Raji (cell line): ENCODE measurements around the gene HTN1.
"Not testable (repeated sequence)": the region's sequence is repeated elsewhere in the genome, so short reads cannot be mapped to it uniquely, and the experiment has no call there.

Source experiments
- POLR2A ChIP-seq: IDR thresholded peaks from 2 replicates; pipeline ENCODE4 v1.6.1; 2011; ENCODE audit warnings: low read depth, low read length, control low read depth; ENCODE audit not compliant: insufficient read depth

The HTN1 gene

DNA sequence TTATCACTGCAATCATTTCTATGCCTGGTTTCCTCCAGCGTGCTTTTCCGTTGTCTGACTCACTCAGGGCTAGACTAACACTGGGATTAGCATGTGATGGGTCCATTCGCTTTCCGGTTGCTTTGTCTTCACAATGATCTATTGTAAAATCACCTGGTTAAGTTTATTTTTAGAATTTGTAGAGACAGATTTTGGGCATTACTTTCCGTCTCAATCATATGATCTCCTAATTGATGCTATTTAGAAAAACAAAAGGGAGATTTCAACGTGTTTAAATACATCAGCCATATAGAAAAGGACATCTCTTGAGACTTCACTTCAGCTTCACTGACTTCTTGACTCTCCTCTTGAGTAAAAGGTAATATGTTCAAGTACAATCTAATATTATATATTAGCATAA, at the start of gene HTN1:
Gene HTN1, plus strand, starts transcription at position 301 of the 400 bp plus-strand sequence. CDS start 2,639 bp downstream, outside the sequence.
- not testable (repeated sequence) for TF ChIP-seq POLR2A

DNA sequence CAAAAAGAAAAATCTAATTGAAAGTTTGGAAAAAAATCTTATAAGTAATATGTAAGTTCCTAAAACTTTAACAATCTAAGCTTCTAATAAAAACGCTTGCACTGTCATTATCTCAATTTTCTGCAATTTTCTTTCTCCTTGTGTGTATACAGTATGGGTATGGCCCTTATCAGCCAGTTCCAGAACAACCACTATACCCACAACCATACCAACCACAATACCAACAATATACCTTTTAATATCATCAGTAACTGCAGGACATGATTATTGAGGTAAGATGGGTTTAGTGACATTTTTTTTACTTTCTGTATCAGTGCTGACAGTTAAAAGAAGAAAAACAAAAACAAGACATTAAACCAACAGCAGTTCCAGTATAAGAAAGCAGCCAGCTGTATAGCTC, 49.5 kb upstream of the HTN1 start:
- no peak for TF ChIP-seq POLR2A

DNA sequence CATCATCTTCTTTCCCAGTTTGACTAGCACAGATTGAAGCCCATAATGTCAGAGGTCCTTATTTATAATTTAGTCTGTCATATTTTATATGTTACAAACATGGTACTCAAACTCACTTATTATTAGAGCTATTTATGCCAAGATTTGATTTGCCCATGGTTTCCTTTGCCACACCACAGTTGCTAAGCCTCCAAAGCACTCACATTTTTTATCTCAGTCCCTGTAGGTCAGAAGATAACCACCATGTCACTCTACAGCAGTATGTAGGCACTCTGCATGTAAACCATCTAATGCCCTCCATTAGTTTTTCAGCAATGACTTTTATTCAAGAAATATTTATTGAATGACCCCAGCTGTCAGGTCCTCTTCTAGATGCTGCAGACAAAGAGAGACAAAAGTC, 47.7 kb upstream of the HTN1 start:
- TF ChIP-seq POLR2A, result no peak

DNA sequence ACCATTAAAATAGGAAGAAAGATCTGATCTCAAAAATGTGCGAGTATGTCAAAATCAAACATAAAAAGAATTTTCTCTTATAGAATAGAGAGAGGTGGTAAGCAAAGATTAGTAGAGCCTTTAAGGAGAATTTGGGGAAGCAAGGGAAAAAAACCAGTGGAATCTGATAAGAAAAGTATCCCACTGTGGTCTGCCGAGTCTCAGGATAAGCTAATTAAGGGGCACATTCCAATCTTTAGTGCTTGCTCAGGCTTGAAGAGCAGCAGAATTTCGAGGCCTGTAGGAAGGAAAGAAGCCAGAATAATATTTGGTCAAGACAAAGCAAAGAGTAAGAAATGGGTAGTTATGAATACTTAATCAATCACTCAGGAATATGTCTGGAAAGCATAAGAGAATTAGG, 41.5 kb upstream of the HTN1 start:
- TF ChIP-seq POLR2A, result no peak

DNA sequence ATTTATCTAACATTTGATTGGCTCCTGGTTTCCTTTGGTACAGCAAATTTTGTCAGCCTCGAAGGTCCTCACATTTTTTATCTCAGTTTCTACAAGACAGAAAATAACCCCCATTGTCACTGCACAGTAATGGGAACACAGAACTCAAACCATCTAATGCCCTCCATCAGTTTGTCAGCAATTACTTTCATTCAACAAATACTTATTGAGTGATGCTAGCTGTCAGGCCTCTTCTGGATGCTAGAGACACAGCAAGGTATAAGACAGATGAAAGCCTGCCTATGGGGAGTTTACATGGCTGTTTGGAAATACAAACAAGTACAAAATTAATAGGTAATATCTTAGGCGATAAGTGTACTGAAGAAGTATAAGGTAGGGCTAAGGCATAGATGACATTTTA, 27.0 kb upstream of the HTN1 start:
- no peak for TF ChIP-seq POLR2A

DNA sequence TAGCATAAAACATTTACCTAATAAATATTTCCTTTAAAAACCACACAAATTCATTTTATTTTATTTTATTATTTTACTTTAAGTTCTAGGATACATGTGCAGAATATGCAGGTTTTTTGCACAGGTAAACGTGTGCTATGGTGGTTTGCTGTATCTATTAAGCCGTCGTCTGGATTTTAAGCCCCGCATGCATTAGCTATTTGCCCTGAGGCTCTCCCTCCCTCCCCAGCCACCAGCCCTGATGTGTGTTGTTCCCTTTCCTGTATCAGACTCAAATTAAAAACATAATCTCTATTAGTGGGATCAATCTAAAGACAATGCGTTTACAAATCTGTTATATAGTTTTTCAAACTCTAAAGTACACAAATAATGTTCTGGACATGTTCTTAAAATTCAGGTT, 23.2 kb upstream of the HTN1 start:
- no peak for TF ChIP-seq POLR2A

DNA sequence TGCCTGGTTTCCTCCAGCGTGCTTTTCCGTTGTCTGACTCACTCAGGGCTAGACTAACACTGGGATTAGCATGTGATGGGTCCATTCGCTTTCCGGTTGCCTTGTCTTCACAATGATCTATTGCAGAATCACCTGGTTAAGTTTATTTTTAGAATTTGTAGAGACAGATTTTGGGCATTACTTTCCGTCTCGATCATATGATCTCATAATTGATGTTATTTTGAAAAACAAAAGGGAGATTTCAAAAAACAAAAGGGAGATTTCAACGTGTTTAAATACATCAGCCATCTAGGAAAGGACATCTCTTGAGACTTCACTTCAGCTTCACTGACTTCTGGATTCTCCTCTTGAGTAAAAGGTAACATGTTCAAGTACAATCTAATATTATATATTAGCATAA, 22.1 kb upstream of the HTN1 start, which contains the start of gene HTN3:
Gene HTN3, plus strand, starts transcription at position 301 of the 400 bp plus-strand sequence. CDS start 2,282 bp downstream, outside the sequence.
- not testable (repeated sequence) for TF ChIP-seq POLR2A

DNA sequence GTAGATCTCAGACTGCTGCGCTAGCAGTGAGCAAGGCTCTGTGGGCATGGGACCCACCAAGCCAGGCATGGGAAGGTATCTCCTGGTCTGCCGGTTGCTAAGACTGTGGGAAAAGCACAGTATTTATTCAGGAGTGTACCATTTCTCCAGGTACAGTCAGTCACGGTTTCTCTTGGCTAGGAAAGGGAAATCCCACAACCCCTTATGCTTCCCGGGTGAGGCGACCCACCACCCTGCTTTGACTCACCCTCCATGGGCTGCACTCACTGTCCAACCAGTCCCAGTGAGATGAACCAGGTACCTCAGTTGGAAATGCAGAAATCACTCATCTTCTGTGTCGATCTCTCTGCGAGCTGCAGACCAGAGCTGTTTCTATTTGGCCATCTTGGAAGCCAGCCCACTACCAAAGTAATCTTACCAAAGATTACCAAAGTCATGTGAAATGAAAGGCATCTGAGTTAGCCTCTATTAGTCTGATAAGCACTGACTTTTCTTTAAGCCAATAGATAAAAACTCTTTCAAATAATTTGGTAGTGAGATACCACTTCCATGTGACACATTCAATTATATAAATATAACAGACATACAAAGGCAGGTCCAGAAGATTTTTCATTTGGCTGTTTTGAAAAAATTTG, 8.5 kb upstream of the HTN1 start:
- TF ChIP-seq POLR2A, result no peak

DNA sequence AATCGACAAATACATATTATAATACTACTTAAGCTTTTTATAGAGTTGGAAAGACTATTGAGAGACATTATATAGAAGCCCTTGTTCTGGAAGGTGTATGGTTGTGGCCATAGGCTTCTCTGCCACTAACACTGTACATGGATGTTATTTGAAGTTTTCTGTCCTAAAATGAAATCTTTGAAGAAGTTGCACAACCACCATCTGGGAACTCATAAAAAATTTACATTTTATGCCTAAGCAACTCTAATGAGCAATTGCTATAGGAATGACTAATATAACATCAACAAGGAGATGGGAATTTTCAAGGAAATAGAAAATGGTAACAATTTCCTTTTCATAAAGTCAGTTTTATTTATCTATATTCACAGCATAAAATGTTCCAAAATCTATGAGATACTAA, 7.4 kb downstream of the HTN1 start:
- no peak for TF ChIP-seq POLR2A

DNA sequence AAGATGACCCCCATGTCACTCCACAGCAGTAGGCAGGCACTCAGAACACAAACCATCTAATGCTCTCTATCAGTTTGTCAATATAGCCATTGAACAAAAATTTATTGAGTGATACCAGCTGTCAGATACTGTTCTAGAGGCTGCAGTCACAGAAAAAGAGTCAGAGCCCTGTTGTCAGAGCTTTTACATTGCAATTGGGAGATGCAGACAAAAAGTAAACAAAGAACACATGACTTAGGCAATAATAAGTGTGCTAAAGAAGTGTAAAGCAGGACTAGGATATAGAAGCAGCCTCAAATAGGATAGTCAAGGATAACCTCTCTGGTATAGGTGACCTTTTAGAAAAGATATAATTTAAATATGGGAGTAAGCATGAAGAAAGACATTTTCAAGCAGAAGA, 8.9 kb downstream of the HTN1 start:
- TF ChIP-seq POLR2A, result no peak

DNA sequence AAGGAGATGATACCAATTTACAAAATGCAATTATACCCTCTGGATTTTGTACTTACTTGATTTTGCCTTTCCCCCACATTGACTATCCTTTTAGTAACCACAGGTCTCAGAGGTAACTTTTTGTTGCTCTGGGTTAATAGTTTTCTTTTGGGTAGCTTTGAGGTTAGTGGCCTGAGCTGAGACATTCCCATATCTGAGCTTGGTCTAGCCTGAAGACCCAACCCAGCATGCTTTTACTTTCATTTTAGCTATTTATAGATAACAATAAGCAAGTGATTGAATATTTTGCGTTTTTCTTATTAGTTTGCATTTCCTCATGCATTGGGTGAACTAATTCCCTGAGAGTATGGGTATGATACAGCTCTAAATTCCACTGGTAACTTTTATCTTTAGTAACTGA, 11.8 kb downstream of the HTN1 start:
- no peak for TF ChIP-seq POLR2A

DNA sequence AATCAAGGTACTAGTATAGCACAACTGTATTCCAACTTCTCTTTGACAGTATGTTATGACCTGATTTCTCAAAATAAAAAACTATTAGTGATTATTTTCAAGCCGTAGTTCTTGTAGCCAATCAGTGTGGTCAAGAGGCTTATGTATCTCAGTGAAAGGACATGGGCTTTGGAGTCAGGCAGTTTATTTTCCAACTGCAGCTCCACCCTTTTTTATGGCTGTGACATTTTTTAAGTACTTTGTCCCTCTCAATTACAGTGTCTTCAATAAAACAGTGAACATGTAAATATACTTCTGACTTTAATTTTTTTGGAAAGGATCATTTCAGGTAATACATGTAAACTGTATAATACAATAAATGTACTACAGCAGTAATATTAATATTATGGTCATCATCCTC, 30.0 kb downstream of the HTN1 start:
- TF ChIP-seq POLR2A, result no peak

DNA sequence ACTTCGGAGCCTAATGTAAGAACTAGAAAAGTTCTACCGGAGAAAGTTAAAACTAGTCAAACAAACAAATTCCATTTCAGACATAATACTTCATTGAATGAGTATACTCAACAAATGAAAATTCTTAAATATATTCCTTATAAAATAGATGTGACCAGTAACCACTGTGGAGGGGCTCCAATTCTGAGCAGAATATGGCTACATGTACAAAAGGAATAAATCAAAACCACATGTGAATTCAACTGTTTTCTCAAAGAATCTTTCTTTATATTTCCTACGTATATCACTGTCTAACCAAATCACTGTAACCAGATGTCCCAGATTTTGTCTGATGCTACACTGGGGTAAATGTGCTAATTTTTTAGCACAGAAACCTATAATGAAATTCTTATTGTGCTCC, 49.0 kb downstream of the HTN1 start:
- TF ChIP-seq POLR2A, result no peak
